ENCODE data around the gene RPP40. TPM values are rescaled to one million over a fixed set of nuclear protein-coding genes. Genes with fewer than 3 reads are reported as not detected.
"Not testable (repeated sequence)": the region's sequence is repeated elsewhere in the genome, so short reads cannot be mapped to it uniquely, and the experiment has no call there.

RPP40 gene
- total RNA-seq, 2 experiments from 2014 or later, result 12.2 to 22.7 TPM

DNA sequence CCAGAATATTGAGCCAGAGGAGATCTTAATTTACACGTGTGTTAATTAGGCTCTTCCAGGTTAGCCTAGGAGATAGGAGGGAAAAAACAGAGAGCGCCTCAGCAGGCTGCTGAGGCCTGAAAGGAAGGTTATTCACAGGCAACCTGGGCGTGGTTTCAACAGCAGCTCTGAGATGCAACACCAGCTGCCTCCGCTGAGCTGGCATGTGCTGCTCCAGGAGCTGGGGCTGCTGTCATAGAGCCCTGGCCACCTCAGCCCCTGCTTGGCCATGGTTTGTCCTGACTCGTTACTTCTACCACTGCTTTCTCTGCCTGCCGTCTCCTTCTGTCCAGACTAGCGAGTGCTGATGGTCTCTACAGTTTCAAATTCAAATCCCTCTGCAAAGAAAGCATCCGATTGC lies 32.4 kb upstream of the RPP40 start:
- BruUV-seq (replicated peaks), result no TSS peak
- Histone ChIP-seq H3K79me2 (ENCODE audit: insufficient read depth, low read depth, low read length) (no peaks in the 10 kb centered on the region), H3K36me3 (ENCODE audit: insufficient read depth, low read length) (no peaks in the 10 kb centered on the region), H3K4me3 (ENCODE audit: low read depth, low read length, poor library complexity, severe bottlenecking) (no peak overlapping the region), H3K9me3 (ENCODE audit: low read length) (no peaks in the 10 kb centered on the region), H2AFZ (ENCODE audit: low read length) (no peak overlapping the region), H4K20me1 (ENCODE audit: insufficient read depth, low read length) (no peaks in the 10 kb centered on the region), H3K27ac (ENCODE audit: low read depth, low read length, poor library complexity, severe bottlenecking) (no peak overlapping the region), H3K4me2 (ENCODE audit: low read length) (no peak overlapping the region), H3K9me2 (ENCODE audit: insufficient read depth, low read length) (no peaks in the 10 kb centered on the region), H3K4me1 (ENCODE audit: insufficient read depth, low read length, poor library complexity, severe bottlenecking) (no peaks in the 10 kb centered on the region)
- POLR2A ChIA-PET, result interaction anchor here (0.7 to 1.1 kb wide), 2 partner anchors 300 to 443 kb away, joined by 4 to 6 read pairs; no protein-coding TSS in a partner anchor
- TF ChIP-seq, protein P1, sequence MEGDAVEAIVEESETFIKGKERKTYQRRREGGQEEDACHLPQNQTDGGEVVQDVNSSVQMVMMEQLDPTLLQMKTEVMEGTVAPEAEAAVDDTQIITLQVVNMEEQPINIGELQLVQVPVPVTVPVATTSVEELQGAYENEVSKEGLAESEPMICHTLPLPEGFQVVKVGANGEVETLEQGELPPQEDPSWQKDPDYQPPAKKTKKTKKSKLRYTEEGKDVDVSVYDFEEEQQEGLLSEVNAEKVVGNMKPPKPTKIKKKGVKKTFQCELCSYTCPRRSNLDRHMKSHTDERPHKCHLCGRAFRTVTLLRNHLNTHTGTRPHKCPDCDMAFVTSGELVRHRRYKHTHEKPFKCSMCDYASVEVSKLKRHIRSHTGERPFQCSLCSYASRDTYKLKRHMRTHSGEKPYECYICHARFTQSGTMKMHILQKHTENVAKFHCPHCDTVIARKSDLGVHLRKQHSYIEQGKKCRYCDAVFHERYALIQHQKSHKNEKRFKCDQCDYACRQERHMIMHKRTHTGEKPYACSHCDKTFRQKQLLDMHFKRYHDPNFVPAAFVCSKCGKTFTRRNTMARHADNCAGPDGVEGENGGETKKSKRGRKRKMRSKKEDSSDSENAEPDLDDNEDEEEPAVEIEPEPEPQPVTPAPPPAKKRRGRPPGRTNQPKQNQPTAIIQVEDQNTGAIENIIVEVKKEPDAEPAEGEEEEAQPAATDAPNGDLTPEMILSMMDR (conservative IDR thresholded peaks at IDR 0.05; ENCODE audit: low read length), result no peak
- no peak for TF ChIP-seq EZH2phosphoT487 (IDR thresholded peaks at IDR 0.05; ENCODE audit: borderline replicate concordance, low read depth, low read length)
- CTCF ChIA-PET (ENCODE audit: unreplicated experiment), result no interaction called here
- DNase-seq (ENCODE audit: low spot score), result no peak
- intact Hi-C loops (cut with micrococcal nuclease; ENCODE audit: unreplicated experiment), result no loop called here

DNA sequence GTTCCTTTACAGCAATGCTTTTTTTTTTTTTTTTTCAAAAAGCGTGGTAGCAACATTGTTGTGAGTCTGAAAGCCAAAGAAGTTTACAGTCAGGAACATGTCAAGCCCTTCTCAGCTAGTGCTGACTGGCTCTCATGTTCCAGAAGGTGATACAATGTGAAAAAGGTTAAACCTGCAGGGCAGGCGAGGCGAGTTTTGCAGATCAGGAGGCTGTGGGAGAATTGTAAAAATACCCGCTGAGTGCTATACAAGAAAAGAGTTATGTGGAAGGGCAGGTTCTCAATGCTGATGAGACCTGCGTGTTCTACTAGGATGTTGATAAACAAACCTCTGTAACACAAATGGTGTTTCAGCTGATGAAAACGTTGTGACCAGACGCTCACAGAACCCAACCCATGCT lies 30.9 kb upstream of the RPP40 start:
- ChIA-PET POLR2A (no interaction called here), CTCF (ENCODE audit: unreplicated experiment) (no interaction called here)
- intact Hi-C loops (cut with micrococcal nuclease; ENCODE audit: unreplicated experiment), result loop anchor here (5.0 kb wide), 1 partner anchor 722 kb away; no protein-coding TSS in a partner anchor
- Histone ChIP-seq H3K9me3 (ENCODE audit: low read length) (no peaks in the 10 kb centered on the region), H3K36me3 (ENCODE audit: insufficient read depth, low read length) (no peaks in the 10 kb centered on the region), H2AFZ (ENCODE audit: low read length) (no peak overlapping the region), H3K79me2 (ENCODE audit: insufficient read depth, low read depth, low read length) (no peaks in the 10 kb centered on the region), H3K27ac (ENCODE audit: low read depth, low read length, poor library complexity, severe bottlenecking) (no peak overlapping the region), H3K4me3 (ENCODE audit: low read depth, low read length, poor library complexity, severe bottlenecking) (no peak overlapping the region), H4K20me1 (ENCODE audit: insufficient read depth, low read length) (no peaks in the 10 kb centered on the region), H3K4me2 (ENCODE audit: low read length) (no peak overlapping the region), H3K4me1 (ENCODE audit: insufficient read depth, low read length, poor library complexity, severe bottlenecking) (no peaks in the 10 kb centered on the region), H3K9me2 (ENCODE audit: insufficient read depth, low read length) (no peaks in the 10 kb centered on the region)
- DNase-seq (ENCODE audit: low spot score), result no peak
- no TSS peak for BruUV-seq (replicated peaks)
- no peak for TF ChIP-seq EZH2phosphoT487 (IDR thresholded peaks at IDR 0.05; ENCODE audit: borderline replicate concordance, low read depth, low read length)
- TF ChIP-seq, protein P1 (conservative IDR thresholded peaks at IDR 0.05; ENCODE audit: low read length), result no peak

DNA sequence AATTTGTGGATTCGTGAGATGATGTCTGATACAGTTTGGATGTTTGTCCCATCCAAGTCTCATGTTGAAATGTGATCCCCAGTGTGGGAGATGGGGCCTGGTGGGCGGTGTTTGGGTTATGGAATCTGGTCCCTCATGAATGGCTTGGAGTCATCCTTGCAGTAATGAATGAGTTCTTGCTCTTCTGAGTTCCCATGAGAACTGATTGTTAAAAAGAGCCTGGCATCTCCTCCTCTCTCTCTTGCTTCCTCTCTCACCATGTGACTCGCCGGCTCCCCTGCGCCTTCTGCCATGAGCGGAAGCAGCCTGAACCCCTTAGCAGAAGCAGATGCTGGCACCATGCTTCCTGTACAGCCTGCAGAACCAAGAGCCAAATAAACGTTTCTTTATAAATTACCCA lies 30.5 kb upstream of the RPP40 start:
- H3K4me1 ChIP-seq (ENCODE audit: insufficient read depth, low read length, poor library complexity, severe bottlenecking), result no peaks in the 10 kb centered on the region
- BruUV-seq (replicated peaks), result no TSS peak
- H3K4me2 ChIP-seq (ENCODE audit: low read length), result no peak overlapping the region
- no peak overlapping the region for H3K27ac ChIP-seq (ENCODE audit: low read depth, low read length, poor library complexity, severe bottlenecking)
- ChIA-PET CTCF (ENCODE audit: unreplicated experiment) (no interaction called here), POLR2A (no interaction called here)
- DNase-seq (ENCODE audit: low spot score), result no peak
- H4K20me1 ChIP-seq (ENCODE audit: insufficient read depth, low read length), result no peaks in the 10 kb centered on the region
- H3K4me3 ChIP-seq (ENCODE audit: low read depth, low read length, poor library complexity, severe bottlenecking), result no peak overlapping the region
- H3K79me2 ChIP-seq (ENCODE audit: insufficient read depth, low read depth, low read length), result no peaks in the 10 kb centered on the region
- TF ChIP-seq EZH2phosphoT487 (IDR thresholded peaks at IDR 0.05; ENCODE audit: borderline replicate concordance, low read depth, low read length), result no peak
- TF ChIP-seq, protein P1 (conservative IDR thresholded peaks at IDR 0.05; ENCODE audit: low read length), result no peak
- H3K9me2 ChIP-seq (ENCODE audit: insufficient read depth, low read length), result no peaks in the 10 kb centered on the region
- H3K9me3 ChIP-seq (ENCODE audit: low read length), result no peaks in the 10 kb centered on the region
- H2AFZ ChIP-seq (ENCODE audit: low read length), result no peak overlapping the region
- H3K36me3 ChIP-seq (ENCODE audit: insufficient read depth, low read length), result no peaks in the 10 kb centered on the region
- intact Hi-C loops (cut with micrococcal nuclease; ENCODE audit: unreplicated experiment), result loop anchor here (5.0 kb wide), 1 partner anchor 722 kb away; no protein-coding TSS in a partner anchor

GRCh38 chr6:5033214-5033904 lies 29.5 kb upstream of the RPP40 start:
- DNase-seq (ENCODE audit: low spot score), result not testable (repeated sequence)

More at GRCh38 chr6:5033214-5033904, 29.5 kb upstream of the RPP40 start:
- H3K4me3 ChIP-seq (ENCODE audit: low read depth, low read length, poor library complexity, severe bottlenecking); H3K9me3 ChIP-seq (ENCODE audit: low read length); H4K20me1 ChIP-seq (ENCODE audit: insufficient read depth, low read length); H3K79me2 ChIP-seq (ENCODE audit: insufficient read depth, low read depth, low read length); POLR2A ChIA-PET; BruUV-seq (replicated peaks); H3K4me1 ChIP-seq (ENCODE audit: insufficient read depth, low read length, poor library complexity, severe bottlenecking); H3K36me3 ChIP-seq (ENCODE audit: insufficient read depth, low read length); H2AFZ ChIP-seq (ENCODE audit: low read length); H3K9me2 ChIP-seq (ENCODE audit: insufficient read depth, low read length); H3K4me2 ChIP-seq (ENCODE audit: low read length); H3K27ac ChIP-seq (ENCODE audit: low read depth, low read length, poor library complexity, severe bottlenecking); CTCF ChIA-PET (ENCODE audit: unreplicated experiment): not testable (repeated sequence)
- intact Hi-C loops (cut with micrococcal nuclease; ENCODE audit: unreplicated experiment), result loop anchor here (5.0 kb wide), 1 partner anchor 721 kb away; no protein-coding TSS in a partner anchor

Data from OCI-LY7 (cell line).